Loucy (cell line): ENCODE measurements around the gene RAET1E.

Experiments used
- H2AFZ ChIP-seq: fragments of 200-600 bp; sonication (generic); 2 replicates; pipeline ENCODE4 v1.6.0; 2016; ENCODE audit warnings: antibody characterized with exemption, mild to moderate bottlenecking, low read length, moderate library complexity
- H3F3A ChIP-seq: fragments of 200-600 bp; 2 replicates; pipeline ENCODE4 v1.6.0; 2016; ENCODE audit warnings: antibody characterized with exemption, low read depth, mild to moderate bottlenecking
- H3K27me3 ChIP-seq: fragments of 200-600 bp; sonication (generic); 2 replicates; pipeline ENCODE4 v1.6.1; 2014; ENCODE audit warnings: low read length, mild to moderate bottlenecking; ENCODE audit not compliant: insufficient read depth, poor library complexity, severe bottlenecking
- H3K36me3 ChIP-seq: fragments of 200-600 bp; sonication (generic); 2 replicates; pipeline ENCODE4 v1.6.1; 2016; ENCODE audit warnings: low read length; ENCODE audit not compliant: insufficient read depth
- H3K4me1 ChIP-seq: fragments of 200-600 bp; sonication (generic); 2 replicates; pipeline ENCODE4 v1.5.1; 2014; ENCODE audit warnings: low read length, mild to moderate bottlenecking; ENCODE audit not compliant: insufficient read depth, poor library complexity, severe bottlenecking
- H3K4me2 ChIP-seq: fragments of 200-600 bp; sonication (generic); 2 replicates; pipeline ENCODE4 v1.6.0; 2014; ENCODE audit warnings: antibody characterized with exemption, low read length, low read depth, mild to moderate bottlenecking; ENCODE audit not compliant: poor library complexity, severe bottlenecking
- H3K4me3 ChIP-seq: fragments of 200-600 bp; sonication (generic); 2 replicates; pipeline ENCODE4 v1.5.1; 2014; ENCODE audit warnings: low read length, mild to moderate bottlenecking, mixed read lengths; ENCODE audit not compliant: poor library complexity, severe bottlenecking
- H3K79me2 ChIP-seq: fragments of 200-600 bp; sonication (generic); 2 replicates; pipeline ENCODE4 v1.6.1; 2014; ENCODE audit warnings: low read length; ENCODE audit not compliant: insufficient read depth
- H3K9ac ChIP-seq: fragments of 200-600 bp; sonication (generic); 2 replicates; pipeline ENCODE4 v1.6.0; 2014; ENCODE audit warnings: mild to moderate bottlenecking, low read depth, low read length, moderate library complexity; ENCODE audit not compliant: poor library complexity, severe bottlenecking
- H3K9me2 ChIP-seq: fragments of 200-600 bp; sonication (generic); replicated peaks from 2 replicates; pipeline ENCODE4 v1.6.1; 2016; ENCODE audit warnings: low read depth, low read length, mixed read lengths
- H3K9me3 ChIP-seq: fragments of 200-600 bp; sonication (generic); 2 replicates; pipeline ENCODE4 v1.6.1; 2014; ENCODE audit warnings: mild to moderate bottlenecking, antibody characterized with exemption, low read length, low read depth; ENCODE audit not compliant: insufficient read depth
- H4K20me1 ChIP-seq: fragments of 200-600 bp; sonication (generic); 2 replicates; pipeline ENCODE4 v1.6.0; 2014; ENCODE audit warnings: antibody characterized with exemption, low read length, mild to moderate bottlenecking; ENCODE audit not compliant: insufficient read depth, poor library complexity, severe bottlenecking
- CTCF ChIP-seq: fragments of 200-600 bp; sonication (generic); conservative IDR thresholded peaks from 2 replicates; pipeline ENCODE4 v1.5.1; 2014; ENCODE audit warnings: mild to moderate bottlenecking, antibody characterized with exemption, low read length
- EZH2phosphoT487 ChIP-seq: fragments of 200-600 bp; IDR thresholded peaks from 2 replicates; pipeline ENCODE4 v1.6.1; 2018; ENCODE audit warnings: antibody characterized with exemption, mild to moderate bottlenecking, moderate library complexity, borderline replicate concordance

Gene RAET1E

GRCh38 chr6:149884215-149884614, 13.7 kb downstream of the RAET1E start:
- Histone ChIP-seq H3K9ac (no peak overlapping the region), H3K4me3 (no peak overlapping the region), H3K36me3 (no peaks in the 10 kb centered on the region), H3F3A (no peaks in the 10 kb centered on the region), H2AFZ (no peak overlapping the region), H3K4me1 (peaks cover 7% of the 10 kb centered on the region), H4K20me1 (no peaks in the 10 kb centered on the region), H3K9me2 (no peaks in the 10 kb centered on the region), H3K79me2 (no peaks in the 10 kb centered on the region), H3K9me3 (no peaks in the 10 kb centered on the region), H3K27me3 (no peaks in the 10 kb centered on the region), H3K4me2 (no peak overlapping the region)
- TF ChIP-seq CTCF (no peak), EZH2phosphoT487 (no peak)

GRCh38 chr6:149881860-149882259, 16.1 kb downstream of the RAET1E start:
- Histone ChIP-seq H3K4me2 (no peak overlapping the region), H4K20me1 (no peaks in the 10 kb centered on the region), H3K4me3 (no peak overlapping the region), H3K4me1 (no peaks in the 10 kb centered on the region), H3K9me3 (no peaks in the 10 kb centered on the region), H3F3A (no peaks in the 10 kb centered on the region), H3K27me3 (no peaks in the 10 kb centered on the region), H2AFZ (no peak overlapping the region), H3K9ac (no peak overlapping the region), H3K79me2 (no peaks in the 10 kb centered on the region), H3K9me2 (no peaks in the 10 kb centered on the region), H3K36me3 (no peaks in the 10 kb centered on the region)
- TF ChIP-seq CTCF = no peak
- TF ChIP-seq EZH2phosphoT487 = no peak

- Histone ChIP-seq H3K79me2 (no peaks in the 10 kb centered on the region), H3K36me3 (no peaks in the 10 kb centered on the region), H3K9ac (no peak overlapping the region), H3K4me2 (no peak overlapping the region), H2AFZ (no peak overlapping the region), H4K20me1 (no peaks in the 10 kb centered on the region), H3K4me1 (no peaks in the 10 kb centered on the region), H3K4me3 (no peak overlapping the region), H3F3A (no peaks in the 10 kb centered on the region), H3K9me3 (no peaks in the 10 kb centered on the region), H3K27me3 (no peaks in the 10 kb centered on the region), H3K9me2 (no peaks in the 10 kb centered on the region)
- TF ChIP-seq CTCF (no peak), EZH2phosphoT487 (no peak)
These were observed 16.7 kb downstream of the RAET1E start for GRCh38 chr6:149881066-149881766.
